Measurements from ENCODE around the gene PAFAH2.

The PAFAH2 gene

GRCh38 chr1:25927521-25928265 lies 70.2 kb downstream of the PAFAH2 start:
- peak; percentile 57 for DNase-seq

GRCh38 chr1:25926731-25927496 lies 70.9 kb downstream of the PAFAH2 start:
- DNase-seq, result no peak

- no peak for DNase-seq
Measured at GRCh38 chr1:25924454-25924853, 73.4 kb downstream of the PAFAH2 start.

- no peak for DNase-seq
Measured at GRCh38 chr1:25922971-25923552, 74.8 kb downstream of the PAFAH2 start.

GRCh38 chr1:25922056-25922970 lies 75.5 kb downstream of the PAFAH2 start:
- DNase-seq, result no peak

GRCh38 chr1:25918615-25919014 lies 79.2 kb downstream of the PAFAH2 start:
- DNase-seq, result no peak

GRCh38 chr1:25917996-25918395 lies 79.9 kb downstream of the PAFAH2 start:
- no peak for DNase-seq

GRCh38 chr1:25916460-25916859 lies 81.4 kb downstream of the PAFAH2 start:
- no peak for DNase-seq

GRCh38 chr1:25914074-25914995 lies 83.5 kb downstream of the PAFAH2 start:
- DNase-seq, result no peak

GRCh38 chr1:25913206-25913605 lies 84.7 kb downstream of the PAFAH2 start:
- no peak for DNase-seq

- DNase-seq, result no peak
Measured at GRCh38 chr1:25912076-25912831, 85.6 kb downstream of the PAFAH2 start.

- no peak for DNase-seq
Measured at GRCh38 chr1:25911162-25911561, 86.7 kb downstream of the PAFAH2 start.

Measured in NCI-H524 treated with DMSO at 0.1 percent for 48 hours (cell line).